NB4 (cell line): ENCODE data around the gene OSBPL10.
"Not testable (repeated sequence)": the region's sequence is repeated elsewhere in the genome, so short reads cannot be mapped to it uniquely, and the experiment has no call there.

Experiments used
- DNase-seq: peaks from one replicate; pipeline ENCODE4 v3.0.0; 2010; ENCODE audit warnings: low read depth
- H3K4me3 ChIP-seq: one replicate; pipeline ENCODE4 v1.5.1; 2011; ENCODE audit warnings: mild to moderate bottlenecking, low read depth, low read length, moderate library complexity
- MYC ChIP-seq: IDR thresholded peaks from 2 replicates; pipeline ENCODE4 v1.6.1; 2011; ENCODE audit warnings: low read depth, low read length
- POLR2A ChIP-seq: IDR thresholded peaks from 2 replicates; pipeline ENCODE4 v1.6.1; 2011; ENCODE audit warnings: mild to moderate bottlenecking; ENCODE audit not compliant: insufficient read length; ENCODE audit errors: extremely low read depth
- TF ChIP-seq, protein P1 (sequence below): IDR thresholded peaks from one replicate; pipeline ENCODE4 v1.5.1; 2012; ENCODE audit warnings: low read depth, low read length
- TF ChIP-seq, protein P2 (sequence below): IDR thresholded peaks from 2 replicates; pipeline ENCODE4 v1.6.1; 2011; ENCODE audit warnings: low read depth, low read length

The OSBPL10 gene

DNA sequence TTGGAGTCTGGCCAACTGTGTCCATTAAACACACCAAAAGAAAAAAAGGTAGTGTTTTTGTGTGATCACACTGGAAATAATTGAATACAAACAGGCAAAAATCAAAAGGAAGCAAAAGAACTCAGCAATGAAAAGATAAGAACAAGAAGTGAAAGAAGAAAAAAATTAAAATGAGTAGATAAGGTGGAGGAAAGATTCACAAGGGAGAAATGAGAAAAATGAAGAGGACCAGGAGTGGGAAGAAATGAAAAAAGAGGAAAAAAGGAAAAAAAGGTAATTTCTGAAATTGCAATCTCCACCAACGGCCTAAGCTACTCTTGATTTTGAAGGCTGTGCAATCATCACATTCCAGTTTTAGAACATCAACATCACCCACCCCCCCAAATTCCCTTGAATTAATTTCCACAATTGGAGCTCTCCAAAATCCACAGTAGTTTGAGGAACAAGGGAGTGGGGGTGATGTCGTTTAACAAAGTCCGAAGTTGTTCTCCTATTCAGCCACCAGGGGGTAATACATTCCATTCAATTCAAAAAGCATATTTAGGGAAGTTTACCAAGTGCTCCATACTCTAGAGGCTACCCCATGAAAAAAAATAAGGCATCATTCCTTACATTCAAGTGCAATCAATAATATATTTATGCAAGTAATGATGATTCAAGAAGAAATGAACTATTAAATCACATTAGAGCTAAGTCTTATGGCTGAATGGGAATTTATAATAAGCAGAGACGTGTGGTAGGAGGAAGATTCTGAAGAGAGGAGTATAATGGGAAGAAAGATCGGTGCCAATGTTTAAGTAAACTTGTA is 37.9 kb upstream of the OSBPL10 start:
- no peak overlapping the region for H3K4me3 ChIP-seq
- no peak for TF ChIP-seq POLR2A
- TF ChIP-seq, protein P1, sequence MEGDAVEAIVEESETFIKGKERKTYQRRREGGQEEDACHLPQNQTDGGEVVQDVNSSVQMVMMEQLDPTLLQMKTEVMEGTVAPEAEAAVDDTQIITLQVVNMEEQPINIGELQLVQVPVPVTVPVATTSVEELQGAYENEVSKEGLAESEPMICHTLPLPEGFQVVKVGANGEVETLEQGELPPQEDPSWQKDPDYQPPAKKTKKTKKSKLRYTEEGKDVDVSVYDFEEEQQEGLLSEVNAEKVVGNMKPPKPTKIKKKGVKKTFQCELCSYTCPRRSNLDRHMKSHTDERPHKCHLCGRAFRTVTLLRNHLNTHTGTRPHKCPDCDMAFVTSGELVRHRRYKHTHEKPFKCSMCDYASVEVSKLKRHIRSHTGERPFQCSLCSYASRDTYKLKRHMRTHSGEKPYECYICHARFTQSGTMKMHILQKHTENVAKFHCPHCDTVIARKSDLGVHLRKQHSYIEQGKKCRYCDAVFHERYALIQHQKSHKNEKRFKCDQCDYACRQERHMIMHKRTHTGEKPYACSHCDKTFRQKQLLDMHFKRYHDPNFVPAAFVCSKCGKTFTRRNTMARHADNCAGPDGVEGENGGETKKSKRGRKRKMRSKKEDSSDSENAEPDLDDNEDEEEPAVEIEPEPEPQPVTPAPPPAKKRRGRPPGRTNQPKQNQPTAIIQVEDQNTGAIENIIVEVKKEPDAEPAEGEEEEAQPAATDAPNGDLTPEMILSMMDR: peak; percentile 50
- peak; percentile 58 for DNase-seq

- TF ChIP-seq MYC: no peak
- TF ChIP-seq, protein P2, sequence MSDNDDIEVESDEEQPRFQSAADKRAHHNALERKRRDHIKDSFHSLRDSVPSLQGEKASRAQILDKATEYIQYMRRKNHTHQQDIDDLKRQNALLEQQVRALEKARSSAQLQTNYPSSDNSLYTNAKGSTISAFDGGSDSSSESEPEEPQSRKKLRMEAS: no peak
- TF ChIP-seq, protein P1: no peak
- TF ChIP-seq POLR2A: no peak
- no peak overlapping the region for H3K4me3 ChIP-seq
- no peak for DNase-seq
Measured at GRCh38 chr3:32017286-32017685, 36.2 kb upstream of the OSBPL10 start.

- H3K4me3 ChIP-seq, DNase-seq: not testable (repeated sequence)
Measured at GRCh38 chr3:32015638-32016037, 34.6 kb upstream of the OSBPL10 start.

DNA sequence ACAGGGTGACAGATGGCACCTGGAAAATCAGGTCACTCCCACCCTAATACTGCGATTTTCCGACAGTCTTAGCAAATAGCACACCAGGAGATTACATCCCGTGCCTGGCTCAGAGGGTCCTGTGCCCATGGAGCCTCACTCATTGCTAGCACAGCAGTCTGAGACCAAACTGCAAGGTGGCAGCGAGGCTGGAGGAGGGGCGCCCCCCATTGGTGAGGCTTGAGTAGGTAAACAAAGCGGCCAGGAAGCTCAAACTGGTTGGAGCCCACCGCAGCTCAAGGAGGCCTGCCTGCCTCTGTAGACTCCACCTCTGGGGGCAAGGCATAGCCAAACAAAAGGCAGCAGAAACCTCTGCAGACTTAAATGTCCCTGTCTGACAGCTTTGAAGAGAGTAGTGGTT is 29.6 kb upstream of the OSBPL10 start:
- H3K4me3 ChIP-seq, DNase-seq: not testable (repeated sequence)

- DNase-seq: no peak
- no peak overlapping the region for H3K4me3 ChIP-seq
- TF ChIP-seq, protein P2: no peak
- TF ChIP-seq, protein P1: no peak
- no peak for TF ChIP-seq MYC
Measured at GRCh38 chr3:32009957-32010356, 28.9 kb upstream of the OSBPL10 start.

DNA sequence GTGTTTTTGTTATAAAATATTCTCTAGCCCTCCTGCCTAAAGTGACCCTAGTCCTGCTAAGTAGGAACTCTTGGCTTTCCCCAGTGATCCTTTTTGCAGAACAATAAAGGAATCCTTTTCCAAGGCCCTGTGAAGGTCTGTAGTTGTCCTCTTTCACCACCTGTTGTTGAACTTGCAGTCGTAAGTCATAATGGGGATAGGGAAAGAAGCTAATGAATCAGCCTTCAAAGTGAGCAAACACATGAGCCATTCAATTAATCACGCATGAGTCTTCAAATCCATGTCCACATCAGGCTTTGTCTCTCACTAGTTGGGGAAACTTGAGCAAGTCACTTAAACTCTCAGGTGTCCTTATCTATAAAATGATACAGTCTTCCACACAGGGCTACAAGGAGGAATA is 28.0 kb upstream of the OSBPL10 start:
- TF ChIP-seq, protein P2: no peak
- TF ChIP-seq MYC (no peak), POLR2A (no peak)
- TF ChIP-seq, protein P1: no peak
- no peak for DNase-seq

DNA sequence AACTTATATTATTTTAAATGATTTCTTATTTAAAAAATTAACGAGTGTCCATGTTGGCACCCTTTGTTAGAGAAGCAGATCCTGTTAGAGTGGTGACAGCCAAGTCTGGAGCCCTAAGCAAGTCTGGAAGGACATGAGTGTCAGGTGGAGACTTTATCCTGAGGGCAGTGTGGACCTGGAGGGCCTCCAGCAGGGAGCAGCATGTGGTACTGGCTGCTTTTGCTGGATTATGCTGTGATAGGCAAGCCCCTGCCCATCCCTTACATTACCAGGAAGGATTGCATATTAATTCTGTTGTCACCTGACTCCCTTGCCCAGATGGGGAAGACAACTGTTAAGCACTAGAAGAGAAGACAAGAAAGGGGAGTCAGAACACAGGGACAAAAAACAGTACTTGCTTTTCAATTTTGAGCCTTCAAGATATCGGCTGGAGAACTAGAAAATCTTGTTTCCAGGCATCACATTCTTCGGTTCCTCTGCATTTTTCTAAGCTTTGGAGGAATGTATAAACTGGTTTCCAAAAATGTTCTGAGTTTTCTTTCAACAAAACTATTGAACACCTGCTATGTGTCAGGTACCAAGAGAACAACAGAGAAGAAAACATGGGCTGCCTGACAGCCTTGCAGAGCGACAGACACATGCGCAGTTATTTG is 23.2 kb upstream of the OSBPL10 start:
- no peak overlapping the region for H3K4me3 ChIP-seq
- no peak for DNase-seq
- TF ChIP-seq, protein P1: no peak
- TF ChIP-seq POLR2A (no peak), MYC (no peak)
- TF ChIP-seq, protein P2: no peak

More for the DNA sequence above, 28.0 kb upstream of the OSBPL10 start:
- no peak overlapping the region for H3K4me3 ChIP-seq
